IMR-90 (cell line): ENCODE data around the gene CUL4A. TPM values are rescaled to one million over a fixed set of nuclear protein-coding genes. Genes with fewer than 3 reads are reported as not detected.

Experiments used
- ATAC-seq: fragments of 200-7000 bp; cut with Tn5 transposase; 2 replicates; pipeline ENCODE4 v1.9.1; 2020; ENCODE audit warnings: low read depth, mild to moderate bottlenecking, moderate library complexity
- BruUV-seq: library from RNA; stranded (reverse); fragments of 400-500 nt; replicated peaks from 2 replicates; lab custom pipeline; 2021; lab: Mats Ljungman, UMichigan
- CTCF ChIA-PET: fragments of 300-600 bp; formaldehyde crosslinking; extraction: SDS; loops from one replicate; lab custom pipeline; 2021; ENCODE audit warnings: antibody characterized with exemption; lab: Yijun Ruan, JAX
- POLR2A ChIA-PET: fragments of 300-600 bp; sonication (Branson Sonifier 250); formaldehyde crosslinking; loops from one replicate; lab custom pipeline; 2022; ENCODE audit warnings: antibody characterized with exemption; ENCODE audit not compliant: unreplicated experiment; lab: Charles Lee
- DNase-seq: peaks from one replicate; pipeline ENCODE4 v3.0.0; 2013
- H2AFZ ChIP-seq: replicated peaks from 2 replicates; pipeline ENCODE3; 2013; ENCODE audit warnings: low read length, mild to moderate bottlenecking; ENCODE audit not compliant: poor library complexity
- H2AK5ac ChIP-seq: 2 replicates; pipeline ENCODE4 v1.6.1; 2013; ENCODE audit warnings: low read depth, low read length, inconsistent platforms
- H2AK9ac ChIP-seq: replicated peaks from 2 replicates; pipeline ENCODE3; 2013; ENCODE audit warnings: mild to moderate bottlenecking, low read depth, low read length, moderate library complexity; ENCODE audit not compliant: poor library complexity
- H2BK120ac ChIP-seq: 2 replicates; pipeline ENCODE4 v1.6.1; 2013; ENCODE audit warnings: low read depth, low read length, inconsistent platforms
- H2BK15ac ChIP-seq: 3 replicates; pipeline ENCODE4 v1.6.1; 2013; ENCODE audit warnings: low read depth, low read length, inconsistent platforms
- H2BK20ac ChIP-seq: 2 replicates; pipeline ENCODE4 v1.6.1; 2013; ENCODE audit warnings: low read depth, mild to moderate bottlenecking, inconsistent platforms, low read length, moderate library complexity
- H2BK5ac ChIP-seq: 2 replicates; pipeline ENCODE4 v1.6.1; 2013; ENCODE audit warnings: mild to moderate bottlenecking, low read depth, low read length, inconsistent platforms; ENCODE audit not compliant: poor library complexity, severe bottlenecking
- H3K14ac ChIP-seq: replicated peaks from 2 replicates; pipeline ENCODE4 v1.6.1; 2013; ENCODE audit warnings: low read depth, low read length, inconsistent platforms
- H3K18ac ChIP-seq: 2 replicates; pipeline ENCODE4 v1.6.1; 2013; ENCODE audit warnings: low read depth, low read length, control low read depth
- H3K23ac ChIP-seq: 2 replicates; pipeline ENCODE4 v1.6.1; 2013; ENCODE audit warnings: low read depth, low read length, inconsistent platforms
- H3K27ac ChIP-seq: 2 replicates; pipeline ENCODE4 v1.5.1; 2013; ENCODE audit warnings: mild to moderate bottlenecking, control low read depth, low read length; ENCODE audit not compliant: insufficient read depth
- H3K27me3 ChIP-seq: 2 replicates; pipeline ENCODE4 v1.6.1; 2013; ENCODE audit warnings: low read length; ENCODE audit not compliant: control insufficient read depth, insufficient read depth
- H3K36me3 ChIP-seq: 2 replicates; pipeline ENCODE4 v1.6.1; 2013; ENCODE audit warnings: low read length, mixed read lengths; ENCODE audit not compliant: control insufficient read depth, insufficient read depth
- H3K4ac ChIP-seq: 2 replicates; pipeline ENCODE4 v1.6.1; 2013; ENCODE audit warnings: low read depth, low read length, inconsistent platforms
- H3K4me1 ChIP-seq: 2 replicates; pipeline ENCODE4 v1.6.1; 2013; ENCODE audit warnings: low read length, mixed read lengths; ENCODE audit not compliant: control insufficient read depth, insufficient read depth
- H3K4me2 ChIP-seq: 2 replicates; pipeline ENCODE4 v1.6.1; 2013; ENCODE audit warnings: low read depth, mild to moderate bottlenecking, control low read depth, low read length, moderate library complexity
- H3K4me3 ChIP-seq: 2 replicates; pipeline ENCODE4 v1.5.1; 2013; ENCODE audit warnings: low read depth, mild to moderate bottlenecking, control low read depth, low read length, moderate library complexity; ENCODE audit not compliant: insufficient read depth
- H3K56ac ChIP-seq: 2 replicates; pipeline ENCODE4 v1.6.1; 2013; ENCODE audit warnings: low read length, inconsistent platforms; ENCODE audit not compliant: insufficient read depth; ENCODE audit errors: extremely low read depth
- H3K79me1 ChIP-seq, 2 experiments: 2 replicates each; pipeline ENCODE4 v1.6.1; 2013; ENCODE audit warnings: low read length in 2 of 2, inconsistent platforms in 1 of 2, low read depth in 1 of 2
- H3K9ac ChIP-seq: 2 replicates; pipeline ENCODE4 v1.6.1; 2013; ENCODE audit warnings: low read depth, low read length, control low read depth
- H3K9me1 ChIP-seq: 2 replicates; pipeline ENCODE4 v1.6.1; 2013; ENCODE audit warnings: low read length, inconsistent platforms; ENCODE audit not compliant: insufficient read depth
- H3K9me3 ChIP-seq: 2 replicates; pipeline ENCODE4 v1.6.1; 2013; ENCODE audit warnings: low read length; ENCODE audit not compliant: control insufficient read depth, insufficient read depth
- H4K20me1 ChIP-seq: 2 replicates; pipeline ENCODE4 v1.6.1; 2013; ENCODE audit warnings: low read length, inconsistent platforms; ENCODE audit not compliant: insufficient read depth
- H4K5ac ChIP-seq: 2 replicates; pipeline ENCODE4 v1.6.1; 2013; ENCODE audit warnings: mild to moderate bottlenecking, low read depth, low read length, control low read depth
- H4K8ac ChIP-seq, 2 experiments: 2 replicates each; pipeline ENCODE4 v1.6.1; 2013; ENCODE audit warnings: low read depth in 2 of 2, low read length in 2 of 2, control low read depth in 1 of 2, inconsistent platforms in 1 of 2
- H4K91ac ChIP-seq: 2 replicates; pipeline ENCODE4 v1.6.1; 2013; ENCODE audit warnings: low read depth, low read length, inconsistent platforms; ENCODE audit not compliant: insufficient read depth
- BHLHE40 ChIP-seq: fragments of 150-350 bp; IDR thresholded peaks from 2 replicates; pipeline ENCODE4 v1.6.1; 2016; ENCODE audit warnings: mild to moderate bottlenecking, low read depth, low read length
- CEBPB ChIP-seq: IDR thresholded peaks from 2 replicates; pipeline ENCODE4 v1.6.1; 2012; ENCODE audit warnings: low read depth, low read length, improper control_type of control experiment
- ELK1 ChIP-seq: fragments of 150-350 bp; IDR thresholded peaks from 2 replicates; pipeline ENCODE4 v1.6.1; 2016; ENCODE audit warnings: low read depth, mild to moderate bottlenecking, low read length, moderate library complexity, borderline replicate concordance
- FOS ChIP-seq: fragments of 150-350 bp; IDR thresholded peaks from 2 replicates; pipeline ENCODE4 v1.6.1; 2016; ENCODE audit warnings: low read depth, low read length
- MAFK ChIP-seq: IDR thresholded peaks from 2 replicates; pipeline ENCODE4 v1.6.1; 2012; ENCODE audit warnings: low read depth, low read length, improper control_type of control experiment
- MAZ ChIP-seq: IDR thresholded peaks from 2 replicates; pipeline ENCODE4 v1.6.1; 2012; ENCODE audit warnings: low read depth, mild to moderate bottlenecking, low read length, improper control_type of control experiment, moderate library complexity, borderline replicate concordance
- MXI1 ChIP-seq: IDR thresholded peaks from 2 replicates; pipeline ENCODE4 v1.6.1; 2012; ENCODE audit warnings: low read depth, mild to moderate bottlenecking, low read length, moderate library complexity, borderline replicate concordance
- NFE2L2 ChIP-seq: fragments of 150-350 bp; IDR thresholded peaks from 2 replicates; pipeline ENCODE4 v1.6.1; 2016; ENCODE audit warnings: low read depth, mild to moderate bottlenecking, low read length
- RAD21 ChIP-seq: IDR thresholded peaks from 2 replicates; pipeline ENCODE4 v1.6.1; 2012; ENCODE audit warnings: low read length, improper control_type of control experiment
- RCOR1 ChIP-seq: IDR thresholded peaks from 2 replicates; pipeline ENCODE4 v1.6.1; 2012; ENCODE audit warnings: mild to moderate bottlenecking, low read length, improper control_type of control experiment; ENCODE audit not compliant: insufficient replicate concordance
- WGBS, 2 experiments: methylation state at CpG; one replicate each; pipeline versions ENCODE4 v1.1.5 to v1.1.7; 2013; ENCODE audit warnings: missing lambda C conversion rate in 2 of 2; ENCODE audit not compliant: insufficient read length in 1 of 2; ENCODE audit errors: extremely low coverage in 2 of 2; 5-methylcytosine and 5-hydroxymethylcytosine counted together
- dilution Hi-C: fragments of 300-500 bp; cut with HindIII; formaldehyde crosslinking; loops from one replicate; pipeline ENCODE4 v1.14.3; 2018; ENCODE audit warnings: low sequenced_read_pairs; ENCODE audit not compliant: unreplicated experiment
- in situ Hi-C: fragments of 300-500 bp; cut with MboI; formaldehyde crosslinking; loops from 3 replicates; pipeline ENCODE4 v1.14.3; 2019; ENCODE audit warnings: low sequenced_read_pairs, inconsistent platforms, mixed read lengths
- intact Hi-C: fragments of 100-400 bp; cut with micrococcal nuclease; formaldehyde crosslinking; loops from 2 replicates; pipeline ENCODE4 v1.10.0; 2022
- polyA plus RNA-seq, 3 experiments: library from polyadenylated mRNA; depleted of rRNA; stranded (reverse); fragments of >200 nt; gene quantifications; 2 replicates each; pipeline ENCODE4 v1.2.3, GENCODE V29; 2012; ENCODE audit warnings: low replicate concordance in 1 of 3
- total RNA-seq: library from RNA; depleted of rRNA; stranded (reverse); fragments of >200 nt; gene quantifications from 2 replicates; pipeline ENCODE4 v1.2.3, GENCODE V29; 2012

The CUL4A gene
- total and polyA plus RNA-seq, 2 of the 4 experiments (the other 2 are of a cell fraction), result 86.0 to 146 TPM

- Histone ChIP-seq H2AK5ac (0 out of 2 replicates have a peak overlapping the region, but pooled peaks have one; percentile 11), H3K27me3 (no peaks in the 10 kb centered on the region), H2BK15ac (no peak overlapping the region), H2AK9ac (peak overlapping the region; percentile 23), H3K4me2 (peak overlapping the region; percentile 60), H3K18ac (no peak overlapping the region), H3K56ac (no peak overlapping the region), H3K4ac (0 out of 2 replicates have a peak overlapping the region, but pooled peaks have one; percentile 10), H2AFZ (peak overlapping the region; percentile 49), H2BK5ac (no peak overlapping the region), H3K79me1 (peaks cover 26 to 72% of the 10 kb centered on the region in 2 experiments), H3K9me1 (peaks cover 21% of the 10 kb centered on the region), H4K5ac (no peak overlapping the region), H3K4me1 (peaks cover 10% of the 10 kb centered on the region), H3K23ac (peak overlapping the region; percentile 79), H3K14ac (no peak overlapping the region), H3K9ac (no peak overlapping the region), H4K8ac (no peak overlapping the region), H2BK20ac (no peak overlapping the region), H2BK120ac (no peak overlapping the region), H4K20me1 (peaks cover 84% of the 10 kb centered on the region), H3K4me3 (no peak overlapping the region), H3K36me3 (peaks cover 13% of the 10 kb centered on the region), H3K27ac (no peak overlapping the region), H3K9me3 (no peaks in the 10 kb centered on the region), H4K91ac (no peak overlapping the region)
- dilution Hi-C loops (no loop called here), intact Hi-C loops (no loop called here), in situ Hi-C loops (no loop called here)
- peak; percentile 80 for ATAC-seq
- TF ChIP-seq MAFK, result no peak
- TF ChIP-seq MAZ, result 0 out of 2 replicates have a peak, but pooled peaks have one; percentile 15
- TF ChIP-seq RCOR1, result no peak
- TF ChIP-seq CEBPB, result peak; percentile 61; the same call in 1 of the 2 replicates
- TF ChIP-seq MXI1, result 0 out of 2 replicates have a peak, but pooled peaks have one; percentile 51
- TF ChIP-seq FOS, result no peak
- TF ChIP-seq NFE2L2, result no peak
- TF ChIP-seq RAD21, result no peak
- TF ChIP-seq BHLHE40, result peak; percentile 68; the same call in 1 of the 2 replicates
- no peak for TF ChIP-seq ELK1
- 77% methylated on average over 3 of the region's 7 CpGs; no CpG with 5 or more reads in 1 of the 2 experiments for WGBS, 2 experiments
- POLR2A ChIA-PET, result no interaction called here
- no TSS peak for BruUV-seq
- peak; percentile 76 for DNase-seq
- CTCF ChIA-PET, result no interaction called here
Measured at GRCh38 chr13:113305208-113305607, 95.8 kb downstream of the CUL4A start.
